CD14-positive monocyte (primary cell): ENCODE data around the gene F11R. TPM values are rescaled to one million over a fixed set of nuclear protein-coding genes. Genes with fewer than 3 reads are reported as not detected.

Source experiments
- DNase-seq, 3 donors: peaks; one replicate each; pipeline ENCODE4 v3.0.0-alpha.2; 2011 to 2022
- H2AFZ ChIP-seq: 2 replicates; pipeline ENCODE4 v1.6.0; 2012; ENCODE audit warnings: mild to moderate bottlenecking, low read depth, low read length, inconsistent platforms; ENCODE audit not compliant: insufficient read depth, poor library complexity, severe bottlenecking
- H3K27ac ChIP-seq, 2 donors: 1 replicate in 1 of 2; 2 replicates in 1 of 2; pipeline ENCODE4 v1.5.1; 2012 to 2013; ENCODE audit warnings: low read length in 2 of 2, control low read depth in 1 of 2, inconsistent platforms in 1 of 2, low read depth in 1 of 2, mild to moderate bottlenecking in 1 of 2
- H3K27me3 ChIP-seq, 2 donors: one replicate each; pipeline versions ENCODE4 v1.6.0 to v1.6.1; 2011 to 2013; ENCODE audit warnings: low read length in 2 of 2; ENCODE audit not compliant: control insufficient read depth in 2 of 2, insufficient read depth in 2 of 2
- H3K36me3 ChIP-seq, 2 donors: replicated peaks in 1 of 2; 1 replicate in 1 of 2; 2 replicates in 1 of 2; pipeline versions ENCODE4 v1.5.1 to v1.6.1; 2012 to 2013; ENCODE audit warnings: low read length in 2 of 2, control low read depth in 1 of 2, inconsistent platforms in 1 of 2, mild to moderate bottlenecking in 1 of 2; ENCODE audit not compliant: insufficient read depth in 2 of 2, control insufficient read depth in 1 of 2
- H3K4me1 ChIP-seq, 2 donors: 1 replicate in 1 of 2; 2 replicates in 1 of 2; pipeline versions ENCODE4 v1.5.1 to v1.6.1; 2012 to 2013; ENCODE audit warnings: low read length in 2 of 2, control low read depth in 1 of 2, inconsistent platforms in 1 of 2, mild to moderate bottlenecking in 1 of 2, moderate library complexity in 1 of 2; ENCODE audit not compliant: insufficient read depth in 2 of 2, control insufficient read depth in 1 of 2
- H3K4me2 ChIP-seq: replicated peaks from 2 replicates; pipeline ENCODE3; 2012; ENCODE audit warnings: low read length, moderate library complexity, mild to moderate bottlenecking; ENCODE audit not compliant: poor library complexity, severe bottlenecking; ENCODE audit errors: extremely low read depth
- H3K4me3 ChIP-seq, 3 experiments: fragments of 200-600 bp in 1 of 3; sonication (generic) in 1 of 3; replicated peaks in 1 of 3; 1 replicate in 2 of 3; 2 replicates in 1 of 3; pipeline ENCODE4 v1.5.1; 2011 to 2013; ENCODE audit warnings: low read length in 3 of 3, mild to moderate bottlenecking in 3 of 3, control low read depth in 2 of 3, low read depth in 2 of 3, inconsistent platforms in 1 of 3, moderate library complexity in 1 of 3
- H3K79me2 ChIP-seq: 2 replicates; pipeline ENCODE4 v1.6.0; 2012; ENCODE audit warnings: mild to moderate bottlenecking, control low read depth, inconsistent platforms, low read length, moderate library complexity; ENCODE audit not compliant: insufficient read depth
- H3K9ac ChIP-seq: 2 replicates; pipeline ENCODE4 v1.6.0; 2017; ENCODE audit warnings: low read length, mild to moderate bottlenecking; ENCODE audit not compliant: insufficient read depth, poor library complexity, severe bottlenecking
- H3K9me3 ChIP-seq, 2 donors: replicated peaks in 1 of 2; 1 replicate in 1 of 2; 2 replicates in 1 of 2; pipeline versions ENCODE4 v1.5.1 to v1.6.1; 2012 to 2013; ENCODE audit warnings: low read length in 2 of 2, control low read depth in 1 of 2; ENCODE audit not compliant: control insufficient read depth in 1 of 2, insufficient read depth in 1 of 2
- H4K20me1 ChIP-seq: 2 replicates; pipeline ENCODE4 v1.6.0; 2012; ENCODE audit warnings: mild to moderate bottlenecking, low read length, control low read depth, moderate library complexity; ENCODE audit not compliant: insufficient read depth
- H3K27ac Mint-ChIP-seq, 7 donors: one replicate each; pipeline ENCODE4 v1.8.0; 2020; ENCODE audit warnings: mild to moderate bottlenecking in 7 of 7, mixed read lengths in 7 of 7, moderate library complexity in 6 of 7, inconsistent platforms in 2 of 7
- H3K27me3 Mint-ChIP-seq, 3 donors: one replicate each; pipeline ENCODE4 v1.8.0; 2021 to 2022; ENCODE audit warnings: low read depth in 3 of 3, mild to moderate bottlenecking in 3 of 3, mixed read lengths in 3 of 3, moderate library complexity in 3 of 3, inconsistent platforms in 1 of 3
- H3K36me3 Mint-ChIP-seq, 2 donors: one replicate each; pipeline ENCODE4 v1.8.0; 2020; ENCODE audit warnings: mixed read lengths in 2 of 2, inconsistent platforms in 1 of 2, mild to moderate bottlenecking in 1 of 2
- H3K4me1 Mint-ChIP-seq: one replicate; pipeline ENCODE4 v1.8.0; 2020; ENCODE audit warnings: mild to moderate bottlenecking, mixed read lengths
- H3K4me3 Mint-ChIP-seq, 2 donors: one replicate each; pipeline ENCODE4 v1.8.0; 2020; ENCODE audit warnings: mild to moderate bottlenecking in 2 of 2, mixed read lengths in 2 of 2, moderate library complexity in 1 of 2
- H3K9me3 Mint-ChIP-seq, 7 donors: one replicate each; pipeline ENCODE4 v1.8.0; 2020 to 2022; ENCODE audit warnings: mixed read lengths in 7 of 7, mild to moderate bottlenecking in 6 of 7, moderate library complexity in 6 of 7, inconsistent platforms in 2 of 7
- WGBS: methylation state at CpG from one replicate; pipeline ENCODE4 v1.1.5; 2013; ENCODE audit warnings: missing lambda C conversion rate; ENCODE audit not compliant: insufficient coverage; 5-methylcytosine and 5-hydroxymethylcytosine counted together
- intact Hi-C, 2 donors: fragments of 100-400 bp; cut with micrococcal nuclease; formaldehyde crosslinking; loops; one replicate each; pipeline versions ENCODE4 v1.15.0 to v1.15.1; 2023
- polyA plus RNA-seq, 3 donors: library from polyadenylated mRNA; depleted of rRNA in 1 of 3; unstranded in 2 of 3; stranded (reverse) in 1 of 3; fragments of 300-500 nt in 2 of 3; fragments of >200 nt in 1 of 3; fragmentation: Illumina TruSeq in 2 of 3; gene quantifications; 1 replicate in 2 of 3; 2 replicates in 1 of 3; pipeline ENCODE4 v1.2.3, GENCODE V29; 2012 to 2021
- TF ChIP-seq, protein P1 (sequence below): fragments of 200-600 bp; IDR thresholded peaks from one replicate; pipeline ENCODE4 v1.8.0; 2022; ENCODE audit warnings: antibody characterized with exemption, mild to moderate bottlenecking

F11R gene
- polyA plus RNA-seq, 3 donors: 28.8 to 58.0 (median 35.9) TPM

DNA sequence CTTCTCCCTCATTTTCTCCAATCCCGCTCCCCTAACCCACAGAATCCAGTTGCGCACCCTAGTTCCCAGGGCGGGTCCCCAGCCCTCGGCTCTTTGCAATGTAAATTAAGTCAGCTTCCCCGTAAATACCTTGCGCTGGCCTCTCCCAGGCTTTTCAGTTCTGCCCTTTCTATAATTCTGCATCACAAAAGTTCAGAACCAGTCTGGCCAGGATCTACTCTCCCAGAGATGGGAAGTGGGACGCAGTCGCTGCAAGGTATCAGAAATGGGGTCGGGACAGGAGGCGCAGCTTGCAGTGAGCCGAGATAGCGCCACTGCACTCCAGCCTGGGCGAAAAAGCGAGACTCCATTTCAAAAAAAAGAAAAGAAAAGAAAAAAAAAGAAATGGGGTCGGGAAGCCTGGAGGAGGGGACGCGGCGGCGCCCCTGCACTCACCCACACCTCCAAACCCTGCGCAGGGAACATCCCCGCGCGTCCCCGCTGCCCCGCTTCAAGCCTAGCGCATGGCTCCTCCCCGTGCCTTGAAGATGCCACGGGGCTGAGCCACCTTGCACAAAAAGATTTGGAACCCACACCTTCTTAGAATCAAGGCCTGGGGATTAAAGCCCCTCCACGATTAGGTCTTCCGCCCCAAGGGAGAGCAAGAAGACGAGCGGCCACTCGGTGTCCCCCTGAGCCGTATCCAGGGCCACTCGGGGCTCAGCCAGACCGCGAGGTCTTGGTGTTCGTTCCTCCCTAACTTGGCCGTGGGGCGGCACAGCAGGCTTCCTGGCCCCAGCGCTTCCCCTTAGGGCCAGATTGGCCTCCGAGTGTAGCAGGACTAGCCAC is 39.2 kb downstream of the F11R start:
- H3K27ac Mint-ChIP-seq: no peak overlapping the region
- H3K27me3 Mint-ChIP-seq: peaks cover 24 to 35% (median 28%) of the 10 kb centered on the region in 3 donors
- H3K36me3 Mint-ChIP-seq: peaks cover 0 to 8% of the 10 kb centered on the region in 2 donors
- Histone ChIP-seq H4K20me1 (no peaks in the 10 kb centered on the region), H3K27me3 (peaks cover 9 to 29% of the 10 kb centered on the region in 2 donors), H3K27ac (no peak overlapping the region), H3K36me3 (no peaks in the 10 kb centered on the region), H3K4me2 (peak overlapping the region; percentile 80), H3K9me3 (no peaks in the 10 kb centered on the region), H3K4me3 (peak overlapping the region in 2 of 3 experiments; percentile 21 to 67), H3K79me2 (no peaks in the 10 kb centered on the region), H3K9ac (no peak overlapping the region), H3K4me1 (peaks cover 12 to 13% of the 10 kb centered on the region in 2 donors), H2AFZ (peak overlapping the region; percentile 75)
- H3K4me3 Mint-ChIP-seq: peak overlapping the region; percentile 76 to 91
- TF ChIP-seq, protein P1, sequence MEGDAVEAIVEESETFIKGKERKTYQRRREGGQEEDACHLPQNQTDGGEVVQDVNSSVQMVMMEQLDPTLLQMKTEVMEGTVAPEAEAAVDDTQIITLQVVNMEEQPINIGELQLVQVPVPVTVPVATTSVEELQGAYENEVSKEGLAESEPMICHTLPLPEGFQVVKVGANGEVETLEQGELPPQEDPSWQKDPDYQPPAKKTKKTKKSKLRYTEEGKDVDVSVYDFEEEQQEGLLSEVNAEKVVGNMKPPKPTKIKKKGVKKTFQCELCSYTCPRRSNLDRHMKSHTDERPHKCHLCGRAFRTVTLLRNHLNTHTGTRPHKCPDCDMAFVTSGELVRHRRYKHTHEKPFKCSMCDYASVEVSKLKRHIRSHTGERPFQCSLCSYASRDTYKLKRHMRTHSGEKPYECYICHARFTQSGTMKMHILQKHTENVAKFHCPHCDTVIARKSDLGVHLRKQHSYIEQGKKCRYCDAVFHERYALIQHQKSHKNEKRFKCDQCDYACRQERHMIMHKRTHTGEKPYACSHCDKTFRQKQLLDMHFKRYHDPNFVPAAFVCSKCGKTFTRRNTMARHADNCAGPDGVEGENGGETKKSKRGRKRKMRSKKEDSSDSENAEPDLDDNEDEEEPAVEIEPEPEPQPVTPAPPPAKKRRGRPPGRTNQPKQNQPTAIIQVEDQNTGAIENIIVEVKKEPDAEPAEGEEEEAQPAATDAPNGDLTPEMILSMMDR: no peak
- 3% methylated on average over 28 of the region's 42 CpGs for WGBS
- DNase-seq: peak; percentile 18 to 26 (median 26)
- intact Hi-C loops: no loop called here
- H3K9me3 Mint-ChIP-seq: peaks cover 0 to 6% (median 2%) of the 10 kb centered on the region in 7 donors
- peaks cover 13% of the 10 kb centered on the region for H3K4me1 Mint-ChIP-seq

DNA sequence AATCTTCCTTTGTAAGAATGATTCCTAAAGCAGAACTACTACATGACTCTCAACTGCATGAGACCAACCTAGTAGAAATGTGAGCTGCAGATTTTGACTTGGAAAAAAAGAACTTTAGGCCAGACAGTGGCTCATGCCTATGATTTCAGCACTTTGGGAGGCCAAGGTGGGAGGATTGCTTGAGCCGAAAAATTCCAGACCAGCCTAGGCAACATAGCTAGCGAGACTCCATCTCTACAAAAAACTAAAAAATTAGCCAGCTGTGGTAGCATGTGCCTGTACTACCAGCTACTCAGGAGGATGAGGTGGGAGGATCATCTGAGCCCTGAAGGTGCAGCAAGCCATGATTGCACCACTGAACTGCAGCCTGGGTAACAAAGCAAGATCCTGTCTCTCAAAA is 41.7 kb downstream of the F11R start:
- no peak for DNase-seq
- Histone ChIP-seq H3K9me3 (no peaks in the 10 kb centered on the region), H3K4me1 (peaks cover 12 to 13% of the 10 kb centered on the region in 2 donors), H3K27me3 (peaks cover 9 to 29% of the 10 kb centered on the region in 2 donors), H2AFZ (no peak overlapping the region), H4K20me1 (no peaks in the 10 kb centered on the region), H3K36me3 (no peaks in the 10 kb centered on the region), H3K4me3 (no peak overlapping the region), H3K27ac (no peak overlapping the region), H3K9ac (no peak overlapping the region), H3K4me2 (no peak overlapping the region), H3K79me2 (no peaks in the 10 kb centered on the region)
- peak overlapping the region in 1 of 7 donors; percentile 48 for H3K27ac Mint-ChIP-seq
- peaks cover 13% of the 10 kb centered on the region for H3K4me1 Mint-ChIP-seq
- TF ChIP-seq, protein P1: no peak
- H3K27me3 Mint-ChIP-seq: peaks cover 24 to 38% (median 28%) of the 10 kb centered on the region in 3 donors
- H3K36me3 Mint-ChIP-seq: peaks cover 0 to 8% of the 10 kb centered on the region in 2 donors
- no CpG with 5 or more reads among the region's 2 CpGs for WGBS
- peaks cover 0 to 5% (median 2%) of the 10 kb centered on the region in 7 donors for H3K9me3 Mint-ChIP-seq
- no peak overlapping the region for H3K4me3 Mint-ChIP-seq
- intact Hi-C loops: no loop called here
